HEK293 (cell line): Measurements from ENCODE around the gene EYS.

Source experiments
- CTCF ChIA-PET: fragments of 350-600 bp; formaldehyde crosslinking; extraction: SDS; loops from one replicate; lab custom pipeline; 2021; ENCODE audit warnings: antibody characterized with exemption; lab: Yijun Ruan, JAX
- POLR2A ChIA-PET: fragments of 300-600 bp; formaldehyde crosslinking; extraction: SDS; loops from one replicate; lab custom pipeline; 2020; ENCODE audit warnings: antibody characterized with exemption, inconsistent platforms; lab: Yijun Ruan, JAX
- H3K27ac ChIP-seq: fragments of 200-500 bp; sonication (Bioruptor generic); 2 replicates; pipeline ENCODE4 v1.5.1; 2014; ENCODE audit warnings: low read depth, low read length, control low read depth, inconsistent platforms; ENCODE audit errors: extremely low read depth
- H3K36me3 ChIP-seq, 2 experiments: fragments of 200-500 bp in 1 of 2; sonication (Bioruptor generic) in 1 of 2; 1 replicate in 1 of 2; 2 replicates in 1 of 2; pipeline ENCODE4 v1.5.1; 2014 to 2017; ENCODE audit warnings: inconsistent platforms in 2 of 2, low read length in 2 of 2; ENCODE audit not compliant: control insufficient read depth in 2 of 2, insufficient read depth in 1 of 2
- H3K4me1 ChIP-seq: fragments of 200-500 bp; sonication (Bioruptor generic); 2 replicates; pipeline ENCODE4 v1.5.1; 2014; ENCODE audit warnings: mild to moderate bottlenecking, low read length, inconsistent platforms; ENCODE audit not compliant: control insufficient read depth, insufficient read depth
- H3K4me3 ChIP-seq: 2 replicates; pipeline ENCODE4 v1.5.1; 2011; ENCODE audit warnings: low read depth, mild to moderate bottlenecking, control low read depth, low read length, moderate library complexity
- H3K9me3 ChIP-seq: fragments of 200-500 bp; sonication (Bioruptor generic); 2 replicates; pipeline ENCODE4 v1.5.1; 2014; ENCODE audit warnings: low read depth, low read length, inconsistent platforms; ENCODE audit not compliant: control insufficient read depth, insufficient read depth
- ZBTB48 ChIP-seq: fragments of 450-650 bp; formaldehyde crosslinking; IDR thresholded peaks from 2 replicates; pipeline ENCODE4 v1.5.1; 2016; ENCODE audit warnings: missing biosample characterization, missing genetic modification characterization
- ZNF548 ChIP-seq: fragments of 450-650 bp; formaldehyde crosslinking; IDR thresholded peaks from 2 replicates; pipeline ENCODE4 v1.5.1; 2016; ENCODE audit warnings: missing biosample characterization, missing genetic modification characterization
- ZNF549 ChIP-seq: fragments of 450-650 bp; IDR thresholded peaks from 2 replicates; pipeline ENCODE4 v1.5.1; 2018; ENCODE audit warnings: missing biosample characterization, missing genetic modification characterization, mild to moderate bottlenecking, inconsistent platforms, moderate library complexity
- ZNF580 ChIP-seq: fragments of 450-650 bp; formaldehyde crosslinking; IDR thresholded peaks from 2 replicates; pipeline ENCODE4 v1.5.1; 2016; ENCODE audit warnings: missing biosample characterization, missing genetic modification characterization

Gene EYS

GRCh38 chr6:63672582-63673129, 2034.4 kb downstream of the EYS start:
- no peak overlapping the region for H3K27ac ChIP-seq
- H3K4me3 ChIP-seq = no peak overlapping the region
- peaks cover 3 to 21% of the 10 kb centered on the region in 2 experiments for H3K36me3 ChIP-seq
- POLR2A ChIA-PET = interaction anchor here (1.0 kb wide), 1 partner anchor 37 kb away, joined by 3 read pairs; the partner anchor contains the start of gene PHF3
- no peaks in the 10 kb centered on the region for H3K9me3 ChIP-seq
- H3K4me1 ChIP-seq = peaks cover 9% of the 10 kb centered on the region
- CTCF ChIA-PET = interaction anchor here (1.0 kb wide), 1 partner anchor 10 kb away, joined by 3 read pairs; no protein-coding TSS in a partner anchor
- TF ChIP-seq ZNF548 (tag by site-specific recombination) (no peak), ZNF549 (peak; percentile 81)

GRCh38 chr6:63671098-63671754, 2035.8 kb downstream of the EYS start:
- ChIA-PET POLR2A (no interaction called here), CTCF (interaction anchor here (0.6 to 1.1 kb wide), 2 partner anchors 25 to 72 kb away, joined by 3 to 4 read pairs; no protein-coding TSS in a partner anchor)
- H3K9me3 ChIP-seq = no peaks in the 10 kb centered on the region
- TF ChIP-seq ZBTB48 (tag by site-specific recombination) = no peak
- TF ChIP-seq ZNF580 (tag by site-specific recombination) = no peak
- peaks cover 3 to 21% of the 10 kb centered on the region in 2 experiments for H3K36me3 ChIP-seq
- H3K27ac ChIP-seq = no peak overlapping the region
- peaks cover 6% of the 10 kb centered on the region for H3K4me1 ChIP-seq
- H3K4me3 ChIP-seq = no peak overlapping the region
